Measurements from ENCODE around the gene ADI1.
"Not testable (repeated sequence)": the region's sequence is repeated elsewhere in the genome, so short reads cannot be mapped to it uniquely, and the experiment has no call there.

The ADI1 gene

GRCh38 chr2:3494984-3495666 lies 24.2 kb downstream of the ADI1 start:
- DNase-seq (ENCODE audit: low read depth in 2 of 3, low spot score in 1 of 3), result no peak

GRCh38 chr2:3493615-3494007 lies 25.7 kb downstream of the ADI1 start:
- DNase-seq (ENCODE audit: low read depth in 2 of 3, low spot score in 1 of 3), result no peak

- no peak for DNase-seq (ENCODE audit: low read depth in 2 of 3, low spot score in 1 of 3)
Measured at GRCh38 chr2:3492951-3493614, 26.2 kb downstream of the ADI1 start.

- DNase-seq (ENCODE audit: low read depth in 2 of 3, low spot score in 1 of 3), result not testable (repeated sequence)
Measured at GRCh38 chr2:3492475-3492787, 26.9 kb downstream of the ADI1 start.

- no peak for DNase-seq (ENCODE audit: low read depth in 2 of 3, low spot score in 1 of 3)
Measured at GRCh38 chr2:3491716-3492474, 27.4 kb downstream of the ADI1 start.

- no peak for DNase-seq (ENCODE audit: low read depth in 2 of 3, low spot score in 1 of 3)
Measured at GRCh38 chr2:3491306-3491705, 28.0 kb downstream of the ADI1 start.

GRCh38 chr2:3490191-3491170 lies 28.9 kb downstream of the ADI1 start:
- DNase-seq (ENCODE audit: low read depth in 2 of 3, low spot score in 1 of 3), result no peak

GRCh38 chr2:3489764-3490115 lies 29.6 kb downstream of the ADI1 start:
- DNase-seq (ENCODE audit: low read depth in 2 of 3, low spot score in 1 of 3), result no peak

GRCh38 chr2:3488855-3489763 lies 30.2 kb downstream of the ADI1 start:
- no peak for DNase-seq (ENCODE audit: low read depth in 2 of 3, low spot score in 1 of 3)

- no peak for DNase-seq (ENCODE audit: low read depth in 2 of 3, low spot score in 1 of 3)
Measured at GRCh38 chr2:3488061-3488531, 31.2 kb downstream of the ADI1 start.

GRCh38 chr2:3487432-3487831 lies 31.9 kb downstream of the ADI1 start:
- DNase-seq (ENCODE audit: low read depth in 2 of 3, low spot score in 1 of 3), result no peak

GRCh38 chr2:3487028-3487425 lies 32.3 kb downstream of the ADI1 start:
- DNase-seq (ENCODE audit: low read depth in 2 of 3, low spot score in 1 of 3), result no peak

GRCh38 chr2:3486047-3487027 lies 33.0 kb downstream of the ADI1 start:
- DNase-seq (ENCODE audit: low read depth in 2 of 3, low spot score in 1 of 3), result no peak

- DNase-seq (ENCODE audit: low read depth in 2 of 3, low spot score in 1 of 3), result no peak
Measured at GRCh38 chr2:3485166-3485565, 34.2 kb downstream of the ADI1 start.

- DNase-seq (ENCODE audit: low read depth in 2 of 3, low spot score in 1 of 3), result no peak
Measured at GRCh38 chr2:3483986-3484960, 35.1 kb downstream of the ADI1 start.

- no peak for DNase-seq (ENCODE audit: low read depth in 2 of 3, low spot score in 1 of 3)
Measured at GRCh38 chr2:3483227-3483985, 35.9 kb downstream of the ADI1 start.

- DNase-seq (ENCODE audit: low read depth in 2 of 3, low spot score in 1 of 3), result no peak
Measured at GRCh38 chr2:3482363-3482821, 36.9 kb downstream of the ADI1 start.
